ENCODE data around the gene PSMA4. TPM values are rescaled to one million over a fixed set of nuclear protein-coding genes. Genes with fewer than 3 reads are reported as not detected.

PSMA4 gene
- total and polyA plus RNA-seq, 4 donors: 92.7 to 244 (median 161) TPM

DNA sequence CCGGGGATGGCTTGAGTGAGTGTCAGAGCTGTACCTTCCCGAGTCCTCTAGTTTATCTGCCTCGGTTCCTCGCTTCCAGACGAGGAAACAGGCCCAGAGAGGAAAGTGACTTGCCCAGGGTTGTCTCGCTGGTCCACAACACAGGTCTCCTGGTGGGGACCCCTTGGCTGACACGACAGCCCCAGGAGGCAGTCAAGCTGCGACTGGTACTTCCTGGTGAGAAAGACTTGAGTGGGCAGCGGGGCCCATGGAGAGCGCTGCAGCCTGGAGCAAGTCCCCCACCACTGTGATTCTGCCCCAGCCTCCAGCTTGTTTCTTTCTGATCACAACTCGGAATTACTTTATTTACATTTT is 24.5 kb downstream of the PSMA4 start:
- H3K4me3 ChIP-seq: no peak overlapping the region
- H3K9me3 ChIP-seq (ENCODE audit: control insufficient read depth in 4 of 4, insufficient read depth in 3 of 4, low read length in 3 of 4): peaks cover 0 to 2% (median 0%) of the 10 kb centered on the region in 4 donors
- no peak overlapping the region for H3K9ac ChIP-seq (ENCODE audit: insufficient read depth in 1 of 2, low read length in 2 of 2)
- no peak for DNase-seq
- H3K27me3 ChIP-seq (ENCODE audit: control insufficient read depth in 3 of 3, insufficient read depth in 3 of 3, low read length in 2 of 3): peaks cover 0 to 34% (median 32%) of the 10 kb centered on the region in 3 donors
- WGBS, 2 donors: 30 to 55% methylated on average over 11 of the region's 11 CpGs
- H3K27ac ChIP-seq (ENCODE audit: low read depth in 1 of 2, low read length in 1 of 2): no peak overlapping the region
- ATAC-seq (ENCODE audit: insufficient read depth, low FRiP score): no peak
- TF ChIP-seq, protein P1, sequence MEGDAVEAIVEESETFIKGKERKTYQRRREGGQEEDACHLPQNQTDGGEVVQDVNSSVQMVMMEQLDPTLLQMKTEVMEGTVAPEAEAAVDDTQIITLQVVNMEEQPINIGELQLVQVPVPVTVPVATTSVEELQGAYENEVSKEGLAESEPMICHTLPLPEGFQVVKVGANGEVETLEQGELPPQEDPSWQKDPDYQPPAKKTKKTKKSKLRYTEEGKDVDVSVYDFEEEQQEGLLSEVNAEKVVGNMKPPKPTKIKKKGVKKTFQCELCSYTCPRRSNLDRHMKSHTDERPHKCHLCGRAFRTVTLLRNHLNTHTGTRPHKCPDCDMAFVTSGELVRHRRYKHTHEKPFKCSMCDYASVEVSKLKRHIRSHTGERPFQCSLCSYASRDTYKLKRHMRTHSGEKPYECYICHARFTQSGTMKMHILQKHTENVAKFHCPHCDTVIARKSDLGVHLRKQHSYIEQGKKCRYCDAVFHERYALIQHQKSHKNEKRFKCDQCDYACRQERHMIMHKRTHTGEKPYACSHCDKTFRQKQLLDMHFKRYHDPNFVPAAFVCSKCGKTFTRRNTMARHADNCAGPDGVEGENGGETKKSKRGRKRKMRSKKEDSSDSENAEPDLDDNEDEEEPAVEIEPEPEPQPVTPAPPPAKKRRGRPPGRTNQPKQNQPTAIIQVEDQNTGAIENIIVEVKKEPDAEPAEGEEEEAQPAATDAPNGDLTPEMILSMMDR (IDR thresholded peaks at IDR 0.05; ENCODE audit: control extremely low read depth, extremely low read depth): no peak
- no peaks in the 10 kb centered on the region for H3K36me3 ChIP-seq (ENCODE audit: control insufficient read depth in 4 of 4, insufficient read depth in 4 of 4, low read length in 4 of 4)
- H3K4me1 ChIP-seq (ENCODE audit: control insufficient read depth in 5 of 5, insufficient read depth in 5 of 5, low read length in 5 of 5): peaks cover 0 to 14% (median 9%) of the 10 kb centered on the region in 5 donors

DNA sequence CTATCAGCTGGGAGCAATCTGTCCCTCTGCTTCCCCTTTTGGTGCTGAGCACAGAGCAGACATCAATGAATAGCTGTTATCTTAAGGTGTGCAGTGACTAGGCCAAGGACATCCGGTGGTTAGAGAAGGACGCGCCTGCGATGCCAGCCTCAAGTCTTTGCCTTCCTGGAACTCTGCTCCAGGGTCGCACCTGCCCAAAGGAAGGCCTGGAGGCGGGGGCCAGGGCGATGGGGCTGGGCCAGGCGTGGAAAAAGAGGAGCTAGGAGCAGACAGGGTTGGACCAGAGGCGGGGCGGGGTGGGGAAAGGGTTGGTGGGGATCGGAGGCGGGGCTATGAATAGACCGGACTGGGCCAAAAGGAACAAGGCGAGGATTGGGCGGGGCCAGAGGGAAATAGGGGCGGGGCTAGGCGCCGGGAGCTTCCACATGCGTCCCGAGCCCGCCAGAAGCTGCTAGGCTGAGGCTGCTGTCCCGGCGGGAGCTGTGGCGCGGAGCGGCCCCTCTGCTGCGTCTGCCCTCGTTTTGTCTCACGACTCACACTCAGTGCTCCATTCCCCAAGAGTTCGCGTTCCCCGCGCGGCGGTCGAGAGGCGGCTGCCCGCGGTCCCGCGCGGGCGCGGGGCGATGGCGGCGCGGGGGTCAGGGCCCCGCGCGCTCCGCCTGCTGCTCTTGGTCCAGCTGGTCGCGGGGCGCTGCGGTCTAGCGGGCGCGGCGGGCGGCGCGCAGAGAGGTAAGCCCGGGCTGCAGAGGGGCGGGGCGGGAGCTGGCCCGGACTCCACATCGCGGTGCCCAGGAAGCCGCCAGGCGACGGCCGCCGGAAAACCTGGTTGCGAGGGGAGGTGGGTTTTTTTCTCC is 25.1 kb downstream of the PSMA4 start, which contains the start of gene CHRNA5:
CHRNA5 (plus strand) TSS at position 424 of the 854 bp plus-strand sequence; CDS start at position 624, 200 bp downstream.
- Histone ChIP-seq H3K27me3 (ENCODE audit: control insufficient read depth in 3 of 3, insufficient read depth in 3 of 3, low read length in 2 of 3) (peaks cover 0 to 34% (median 32%) of the 10 kb centered on the region in 3 donors), H3K4me3 (peak within 1 kb of the TSS; percentile 51), H3K36me3 (ENCODE audit: control insufficient read depth in 4 of 4, insufficient read depth in 4 of 4, low read length in 4 of 4) (no peaks in the 10 kb centered on the region), H3K9ac (ENCODE audit: insufficient read depth in 1 of 2, low read length in 2 of 2) (peak within 1 kb of the TSS in 1 of 2 donors; percentile 38), H3K4me1 (ENCODE audit: control insufficient read depth in 5 of 5, insufficient read depth in 5 of 5, low read length in 5 of 5) (peaks cover 0 to 14% (median 9%) of the 10 kb centered on the region in 5 donors), H3K9me3 (ENCODE audit: control insufficient read depth in 4 of 4, insufficient read depth in 3 of 4, low read length in 3 of 4) (peaks cover 0 to 2% (median 0%) of the 10 kb centered on the region in 4 donors), H3K27ac (ENCODE audit: low read depth in 1 of 2, low read length in 1 of 2) (no peak within 1 kb of the TSS)
- TF ChIP-seq, protein P1 (IDR thresholded peaks at IDR 0.05; ENCODE audit: control extremely low read depth, extremely low read depth): no peak
- WGBS, 2 donors: 0% methylated on average over 66 to 74 of the region's 75 CpGs
- peak; percentile 97 for ATAC-seq (ENCODE audit: insufficient read depth, low FRiP score)
- DNase-seq: peak; percentile 84 to 89 (median 86)

DNA sequence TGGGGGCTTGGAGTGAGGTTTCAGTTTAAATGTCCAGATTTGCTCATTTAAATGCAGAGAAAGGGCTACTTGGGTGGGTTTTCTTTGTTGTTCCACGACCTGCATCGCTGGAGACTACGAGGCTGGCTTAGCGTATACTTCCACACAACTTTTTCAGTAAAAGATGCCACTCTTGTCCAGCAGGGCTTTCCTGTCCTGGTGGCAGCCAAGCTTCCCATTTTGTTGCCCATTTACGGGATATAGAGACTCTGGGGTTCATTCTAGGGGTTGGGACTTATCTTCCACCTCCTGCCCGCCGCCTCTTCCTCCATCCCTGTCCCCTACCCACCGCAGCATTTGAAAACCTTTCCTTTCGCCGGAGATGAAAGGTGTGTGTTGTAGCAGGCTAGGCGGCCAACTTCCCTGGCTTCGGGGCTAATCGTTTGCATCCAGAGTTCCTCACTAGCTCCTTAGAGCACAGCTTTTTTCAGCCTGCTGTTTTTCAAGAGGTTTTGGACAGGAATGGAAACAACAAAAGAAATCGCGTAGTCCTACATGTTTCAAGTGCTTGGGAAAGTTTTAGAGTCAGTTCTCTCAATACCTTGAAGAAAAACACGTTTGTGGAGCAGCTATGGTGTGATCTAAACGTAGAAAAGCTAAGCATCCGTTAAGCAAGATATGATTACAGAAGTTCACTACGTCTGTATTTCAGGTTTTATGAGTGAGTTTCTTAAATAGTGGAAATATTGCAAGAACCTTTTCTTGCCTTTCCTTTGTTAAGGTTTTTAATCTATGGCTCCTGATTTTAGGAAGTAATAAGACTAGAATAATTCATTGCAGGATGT is 25.9 kb downstream of the PSMA4 start:
- H3K4me1 ChIP-seq (ENCODE audit: control insufficient read depth in 5 of 5, insufficient read depth in 5 of 5, low read length in 5 of 5): peaks cover 0 to 14% (median 9%) of the 10 kb centered on the region in 5 donors
- H3K27ac ChIP-seq (ENCODE audit: low read depth in 1 of 2, low read length in 1 of 2): no peak overlapping the region
- no peaks in the 10 kb centered on the region for H3K36me3 ChIP-seq (ENCODE audit: control insufficient read depth in 4 of 4, insufficient read depth in 4 of 4, low read length in 4 of 4)
- ATAC-seq (ENCODE audit: insufficient read depth, low FRiP score) (no peak), DNase-seq (peak; percentile 18 to 39 (median 32))
- 1 to 5% methylated on average over 19 of the region's 19 CpGs for WGBS, 2 donors
- peaks cover 0 to 34% (median 32%) of the 10 kb centered on the region in 3 donors for H3K27me3 ChIP-seq (ENCODE audit: control insufficient read depth in 3 of 3, insufficient read depth in 3 of 3, low read length in 2 of 3)
- TF ChIP-seq, protein P1 (IDR thresholded peaks at IDR 0.05; ENCODE audit: control extremely low read depth, extremely low read depth): no peak
- no peak overlapping the region for H3K4me3 ChIP-seq
- peaks cover 0 to 2% (median 0%) of the 10 kb centered on the region in 4 donors for H3K9me3 ChIP-seq (ENCODE audit: control insufficient read depth in 4 of 4, insufficient read depth in 3 of 4, low read length in 3 of 4)
- H3K9ac ChIP-seq (ENCODE audit: insufficient read depth in 1 of 2, low read length in 2 of 2): peak overlapping the region in 1 of 2 donors; percentile 38
